Neural cell (in vitro differentiated cells): Measurements from ENCODE around the gene IFNA13.

Experiments used
- CTCF ChIP-seq: fragments of 450-650 bp; IDR thresholded peaks from 2 replicates; pipeline ENCODE4 v1.5.1; 2014; ENCODE audit warnings: antibody characterized with exemption, mild to moderate bottlenecking, moderate library complexity; ENCODE audit not compliant: poor library complexity, severe bottlenecking
- EP300 ChIP-seq: fragments of 450-650 bp; conservative IDR thresholded peaks from 2 replicates; pipeline ENCODE4 v1.6.1; 2014; ENCODE audit warnings: antibody characterized with exemption, mild to moderate bottlenecking, moderate library complexity; ENCODE audit not compliant: poor library complexity, severe bottlenecking
- MXI1 ChIP-seq: fragments of 450-650 bp; conservative IDR thresholded peaks from 2 replicates; pipeline ENCODE4 v1.6.1; 2014; ENCODE audit warnings: antibody characterized with exemption, mild to moderate bottlenecking; ENCODE audit not compliant: poor library complexity, severe bottlenecking

- TF ChIP-seq CTCF: no peak
- TF ChIP-seq EP300: no peak
- TF ChIP-seq MXI1: no peak
Measured at GRCh38 chr9:21399956-21400355, 32.1 kb upstream of the IFNA13 start.
